BE2C (cell line): ENCODE results near the gene CDH13.

Experiments
- DNase-seq: peaks from one replicate; pipeline ENCODE4 v3.0.0-alpha.2; 2020
- H3K27me3 ChIP-seq: fragments of 250-450 bp; sonication (Bioruptor Pico); 2 replicates; pipeline ENCODE4 v1.5.1; 2020; ENCODE audit warnings: mild to moderate bottlenecking
- H3K36me3 ChIP-seq: fragments of 250-450 bp; sonication (Bioruptor Pico); 2 replicates; pipeline ENCODE4 v1.5.1; 2020; ENCODE audit warnings: mild to moderate bottlenecking
- H3K4me1 ChIP-seq: fragments of 250-450 bp; sonication (Bioruptor Pico); 2 replicates; pipeline ENCODE4 v1.5.1; 2020
- H3K4me3 ChIP-seq: 2 replicates; pipeline ENCODE4 v1.5.1; 2011; ENCODE audit warnings: low read depth, low read length
- H3K9me3 ChIP-seq: fragments of 250-450 bp; sonication (Bioruptor Pico); 2 replicates; pipeline ENCODE4 v1.5.1; 2020
- TF ChIP-seq, protein P1 (sequence below): IDR thresholded peaks from 2 replicates; pipeline ENCODE4 v1.5.1; 2012; ENCODE audit warnings: mild to moderate bottlenecking, low read depth, low read length

The CDH13 gene

DNA sequence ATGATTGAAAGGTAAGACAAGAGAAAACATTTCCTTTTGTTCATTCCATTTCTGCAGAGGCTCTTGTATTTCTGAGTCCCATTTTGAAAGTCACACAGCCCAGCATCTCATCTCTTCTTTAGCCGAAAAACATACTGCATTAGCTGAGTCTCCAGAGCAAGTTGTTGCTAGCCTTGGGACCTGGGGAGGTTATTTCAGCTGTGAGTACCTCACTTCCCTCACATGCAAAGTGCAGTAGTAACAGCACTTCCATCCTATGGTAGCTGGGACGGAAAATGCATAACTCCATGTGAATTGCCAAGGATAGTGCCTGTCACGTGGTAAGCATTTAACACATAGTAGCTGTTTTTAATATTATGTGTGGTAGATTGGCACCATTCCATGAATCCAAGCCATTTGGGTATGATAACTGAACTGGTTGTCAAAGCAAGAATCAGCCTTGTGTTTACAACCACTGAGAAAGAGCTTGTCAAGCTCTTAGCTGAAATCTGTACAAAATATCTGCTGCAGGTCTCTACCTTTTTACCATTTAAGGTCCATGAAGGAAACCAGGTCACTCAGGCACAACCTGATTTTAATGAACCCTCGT is 345.7 kb downstream of the CDH13 start:
- H3K4me1 ChIP-seq = no peaks in the 10 kb centered on the region
- 0 out of 2 replicates have a peak, but pooled peaks cover 2% of the 10 kb centered on the region for H3K9me3 ChIP-seq
- no peak overlapping the region for H3K4me3 ChIP-seq
- DNase-seq = no peak
- TF ChIP-seq, protein P1, sequence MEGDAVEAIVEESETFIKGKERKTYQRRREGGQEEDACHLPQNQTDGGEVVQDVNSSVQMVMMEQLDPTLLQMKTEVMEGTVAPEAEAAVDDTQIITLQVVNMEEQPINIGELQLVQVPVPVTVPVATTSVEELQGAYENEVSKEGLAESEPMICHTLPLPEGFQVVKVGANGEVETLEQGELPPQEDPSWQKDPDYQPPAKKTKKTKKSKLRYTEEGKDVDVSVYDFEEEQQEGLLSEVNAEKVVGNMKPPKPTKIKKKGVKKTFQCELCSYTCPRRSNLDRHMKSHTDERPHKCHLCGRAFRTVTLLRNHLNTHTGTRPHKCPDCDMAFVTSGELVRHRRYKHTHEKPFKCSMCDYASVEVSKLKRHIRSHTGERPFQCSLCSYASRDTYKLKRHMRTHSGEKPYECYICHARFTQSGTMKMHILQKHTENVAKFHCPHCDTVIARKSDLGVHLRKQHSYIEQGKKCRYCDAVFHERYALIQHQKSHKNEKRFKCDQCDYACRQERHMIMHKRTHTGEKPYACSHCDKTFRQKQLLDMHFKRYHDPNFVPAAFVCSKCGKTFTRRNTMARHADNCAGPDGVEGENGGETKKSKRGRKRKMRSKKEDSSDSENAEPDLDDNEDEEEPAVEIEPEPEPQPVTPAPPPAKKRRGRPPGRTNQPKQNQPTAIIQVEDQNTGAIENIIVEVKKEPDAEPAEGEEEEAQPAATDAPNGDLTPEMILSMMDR = no peak
- H3K36me3 ChIP-seq = no peaks in the 10 kb centered on the region
- H3K27me3 ChIP-seq = no peaks in the 10 kb centered on the region

DNA sequence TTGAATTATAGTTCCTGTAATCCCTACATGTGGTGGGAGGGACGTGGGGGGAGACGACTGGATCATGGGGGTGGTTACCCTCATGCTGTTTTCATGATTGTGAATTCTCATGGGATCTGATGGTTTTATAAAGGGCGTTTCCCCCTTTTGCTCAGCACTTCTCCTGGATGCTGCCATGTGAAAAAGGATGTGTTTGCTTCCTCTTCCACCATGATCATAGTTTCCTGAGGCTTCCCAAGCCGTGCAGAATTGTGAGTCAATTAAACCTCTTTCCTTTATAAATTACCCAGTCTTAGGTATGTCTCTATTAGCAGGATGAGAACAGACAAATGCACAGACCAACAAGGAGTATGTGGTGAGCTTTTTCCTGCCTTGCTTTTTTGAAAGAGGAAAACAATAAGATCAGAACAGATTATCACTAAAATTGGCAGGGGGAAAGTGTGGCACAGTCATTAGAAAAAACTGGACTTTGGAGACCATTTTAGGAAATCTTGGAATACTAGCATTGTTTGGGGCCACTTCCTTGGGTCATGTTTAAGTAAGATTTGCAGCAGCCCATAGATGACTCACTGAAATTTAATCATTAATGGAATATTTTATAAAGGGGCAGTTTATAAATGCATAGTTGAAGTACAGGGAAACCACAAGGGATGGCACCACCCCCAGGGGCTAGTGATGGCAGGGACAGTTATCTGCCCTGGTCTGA is 352.8 kb downstream of the CDH13 start:
- H3K27me3 ChIP-seq = no peaks in the 10 kb centered on the region
- DNase-seq = no peak
- H3K36me3 ChIP-seq = no peaks in the 10 kb centered on the region
- H3K4me1 ChIP-seq = no peaks in the 10 kb centered on the region
- TF ChIP-seq, protein P1 = no peak
- peaks cover 3% of the 10 kb centered on the region; the same call in 1 of the 2 replicates for H3K9me3 ChIP-seq
- no peak overlapping the region for H3K4me3 ChIP-seq

DNA sequence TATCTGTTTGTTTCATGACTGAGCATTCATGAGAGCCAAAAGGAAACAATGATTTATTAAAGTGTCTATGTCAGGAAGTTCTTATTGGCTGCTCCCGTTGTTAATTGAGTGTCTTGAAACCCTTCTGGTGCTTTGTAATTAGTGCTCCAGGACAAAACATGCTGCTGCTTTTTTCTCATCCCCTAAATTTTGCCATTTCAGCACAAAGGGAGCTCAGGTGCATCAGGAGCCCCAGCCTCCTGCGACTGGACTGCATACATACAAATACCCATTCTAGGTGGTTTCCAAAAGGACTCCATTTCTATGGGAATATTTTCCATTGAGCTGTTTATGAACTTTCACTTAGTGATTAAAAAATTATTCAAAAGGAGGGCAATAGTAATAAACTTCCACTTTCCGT is 354.0 kb downstream of the CDH13 start:
- TF ChIP-seq, protein P1 = no peak
- Histone ChIP-seq H3K9me3 (peaks cover 3% of the 10 kb centered on the region; the same call in 1 of the 2 replicates), H3K36me3 (no peaks in the 10 kb centered on the region), H3K4me1 (no peaks in the 10 kb centered on the region), H3K4me3 (no peak overlapping the region), H3K27me3 (no peaks in the 10 kb centered on the region)
- no peak for DNase-seq

DNA sequence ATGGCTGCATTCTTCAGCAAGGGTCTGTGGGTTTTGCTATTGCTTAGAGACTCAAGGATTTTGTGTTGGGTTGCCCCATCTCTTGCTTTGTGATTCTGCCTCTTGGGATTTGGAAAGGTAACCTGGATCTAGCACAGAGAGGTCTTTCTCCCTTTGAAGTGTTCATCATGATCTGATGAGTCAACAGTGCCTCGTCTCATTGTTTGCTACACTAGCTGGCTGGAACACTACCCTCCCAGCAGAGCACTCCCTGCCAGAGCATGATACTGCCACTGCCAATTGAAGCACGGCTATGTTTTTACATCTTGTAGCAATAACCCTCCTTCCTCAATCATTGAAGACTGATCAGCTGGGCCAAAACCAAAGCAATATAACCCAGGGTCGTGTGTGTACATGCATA is 361.0 kb downstream of the CDH13 start:
- Histone ChIP-seq H3K27me3 (no peaks in the 10 kb centered on the region), H3K4me1 (no peaks in the 10 kb centered on the region), H3K36me3 (no peaks in the 10 kb centered on the region), H3K4me3 (no peak overlapping the region), H3K9me3 (no peaks in the 10 kb centered on the region)
- no peak for DNase-seq
- TF ChIP-seq, protein P1 = no peak

DNA sequence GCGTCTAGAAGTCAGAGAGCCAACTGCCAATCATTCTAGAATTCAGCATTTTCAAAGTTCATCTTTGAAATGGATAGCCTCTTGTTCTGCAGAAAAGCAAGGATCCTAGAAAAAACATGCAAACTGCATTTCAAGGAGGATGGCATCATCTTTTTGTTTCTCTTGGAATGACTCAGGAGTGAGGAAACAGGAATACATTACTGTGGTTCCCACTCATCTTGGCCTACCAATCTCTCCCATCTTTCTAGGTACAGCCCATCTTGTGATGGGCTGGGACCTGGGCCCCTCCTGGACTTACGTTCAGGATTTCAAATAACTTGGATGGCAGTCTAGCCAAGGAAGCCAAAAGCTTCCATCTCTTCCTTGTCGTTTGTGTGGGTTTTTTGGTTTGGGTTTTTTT is 363.4 kb downstream of the CDH13 start:
- no peak for DNase-seq
- no peaks in the 10 kb centered on the region for H3K4me1 ChIP-seq
- H3K27me3 ChIP-seq = no peaks in the 10 kb centered on the region
- TF ChIP-seq, protein P1 = no peak
- H3K36me3 ChIP-seq = no peaks in the 10 kb centered on the region
- no peak overlapping the region for H3K4me3 ChIP-seq
- H3K9me3 ChIP-seq = no peaks in the 10 kb centered on the region; the same call in 1 of the 2 replicates

DNA sequence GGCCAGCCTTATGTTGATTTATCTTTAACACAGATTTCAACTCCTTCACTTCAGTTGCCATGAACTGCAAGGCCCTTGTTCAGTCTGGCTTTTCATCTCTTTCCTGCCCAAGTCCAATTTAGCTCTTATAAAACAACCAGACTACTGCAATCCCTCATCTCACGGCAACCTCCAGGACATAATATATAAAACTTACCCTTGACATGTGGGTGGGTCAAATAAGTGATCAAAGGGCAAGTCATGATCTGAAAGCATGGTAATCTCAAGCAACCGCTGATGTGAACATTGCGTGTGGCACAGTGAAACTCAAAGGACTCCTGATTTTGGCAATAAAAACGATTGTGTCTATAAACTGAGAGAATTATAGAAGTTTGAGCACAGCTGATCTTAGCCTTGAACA is 364.6 kb downstream of the CDH13 start:
- Histone ChIP-seq H3K4me1 (no peaks in the 10 kb centered on the region), H3K9me3 (no peaks in the 10 kb centered on the region; the same call in 1 of the 2 replicates), H3K4me3 (no peak overlapping the region), H3K36me3 (no peaks in the 10 kb centered on the region), H3K27me3 (no peaks in the 10 kb centered on the region)
- no peak for DNase-seq
- TF ChIP-seq, protein P1 = no peak
